Measurements from ENCODE around the gene NPC1.
A peak's percentile ranks its signal among the peaks of the same experiment; 100 is the strongest.
"Not testable (repeated sequence)": the region's sequence is repeated elsewhere in the genome, so short reads cannot be mapped to it uniquely, and the experiment has no call there.

NPC1 gene

GRCh38 chr18:23521907-23522306, 64.4 kb downstream of the NPC1 start:
- Histone ChIP-seq H3K4me1 (ENCODE audit: control insufficient read depth, insufficient read depth, low read length) (no peaks in the 10 kb centered on the region), H3K27ac (ENCODE audit: low read length) (no peak overlapping the region), H3K4me3 (ENCODE audit: low read length in 2 of 2) (no peak overlapping the region)

GRCh38 chr18:23521271-23521670, 65.0 kb downstream of the NPC1 start:
- H3K27me3 ChIP-seq (ENCODE audit: control insufficient read depth in 1 of 2, insufficient read depth in 2 of 2, low read length in 2 of 2): no peaks in the 10 kb centered on the region
- no peaks in the 10 kb centered on the region for H3K9me3 ChIP-seq (ENCODE audit: control insufficient read depth in 2 of 2, low read length in 2 of 2)
- H3K4me3 ChIP-seq (ENCODE audit: low read length in 2 of 2): no peak overlapping the region
- H3K27ac ChIP-seq (ENCODE audit: low read length): no peak overlapping the region
- no peaks in the 10 kb centered on the region for H3K4me1 ChIP-seq (ENCODE audit: control insufficient read depth, insufficient read depth, low read length)
- H3K9ac ChIP-seq (ENCODE audit: low read length in 2 of 2): no peak overlapping the region
- H3K36me3 ChIP-seq (ENCODE audit: control insufficient read depth in 2 of 2, insufficient read depth in 2 of 2, low read length in 2 of 2): peaks cover 47 to 54% of the 10 kb centered on the region in 2 donors

More at GRCh38 chr18:23521907-23522306, 64.4 kb downstream of the NPC1 start:
- H3K36me3 ChIP-seq (ENCODE audit: control insufficient read depth in 2 of 2, insufficient read depth in 2 of 2, low read length in 2 of 2): peaks cover 52 to 60% of the 10 kb centered on the region in 2 donors
- H3K9me3 ChIP-seq (ENCODE audit: control insufficient read depth in 2 of 2, low read length in 2 of 2): no peaks in the 10 kb centered on the region
- no peak overlapping the region for H3K9ac ChIP-seq (ENCODE audit: low read length in 2 of 2)
- no peaks in the 10 kb centered on the region for H3K27me3 ChIP-seq (ENCODE audit: control insufficient read depth in 1 of 2, insufficient read depth in 2 of 2, low read length in 2 of 2)

GRCh38 chr18:23519734-23520133, 66.6 kb downstream of the NPC1 start:
- Histone ChIP-seq H3K27me3 (ENCODE audit: control insufficient read depth in 1 of 2, insufficient read depth in 2 of 2, low read length in 2 of 2) (no peaks in the 10 kb centered on the region), H3K27ac (ENCODE audit: low read length) (no peak overlapping the region), H3K9ac (ENCODE audit: low read length in 2 of 2) (no peak overlapping the region), H3K9me3 (ENCODE audit: control insufficient read depth in 2 of 2, low read length in 2 of 2) (no peaks in the 10 kb centered on the region), H3K36me3 (ENCODE audit: control insufficient read depth in 2 of 2, insufficient read depth in 2 of 2, low read length in 2 of 2) (peaks cover 49 to 55% of the 10 kb centered on the region in 2 donors), H3K4me3 (ENCODE audit: low read length in 2 of 2) (no peak overlapping the region), H3K4me1 (ENCODE audit: control insufficient read depth, insufficient read depth, low read length) (no peaks in the 10 kb centered on the region)

- Histone ChIP-seq H3K36me3 (ENCODE audit: control insufficient read depth in 2 of 2, insufficient read depth in 2 of 2, low read length in 2 of 2) (peaks cover 22 to 27% of the 10 kb centered on the region in 2 donors), H3K9ac (ENCODE audit: low read length in 2 of 2) (no peak overlapping the region), H3K9me3 (ENCODE audit: control insufficient read depth in 2 of 2, low read length in 2 of 2) (no peaks in the 10 kb centered on the region), H3K4me3 (ENCODE audit: low read length in 2 of 2) (no peak overlapping the region), H3K4me1 (ENCODE audit: control insufficient read depth, insufficient read depth, low read length) (no peaks in the 10 kb centered on the region), H3K27me3 (ENCODE audit: control insufficient read depth in 1 of 2, insufficient read depth in 2 of 2, low read length in 2 of 2) (no peaks in the 10 kb centered on the region), H3K27ac (ENCODE audit: low read length) (no peak overlapping the region)
Measured at GRCh38 chr18:23515911-23516546, 70.3 kb downstream of the NPC1 start.

GRCh38 chr18:23512641-23513040, 73.7 kb downstream of the NPC1 start:
- no peak overlapping the region for H3K27ac ChIP-seq (ENCODE audit: low read length)
- H3K27me3 ChIP-seq (ENCODE audit: control insufficient read depth in 1 of 2, insufficient read depth in 2 of 2, low read length in 2 of 2): no peaks in the 10 kb centered on the region
- no peaks in the 10 kb centered on the region for H3K4me1 ChIP-seq (ENCODE audit: control insufficient read depth, insufficient read depth, low read length)
- H3K36me3 ChIP-seq (ENCODE audit: control insufficient read depth in 2 of 2, insufficient read depth in 2 of 2, low read length in 2 of 2): peaks cover 11 to 21% of the 10 kb centered on the region in 2 donors
- H3K9ac ChIP-seq (ENCODE audit: low read length in 2 of 2): no peak overlapping the region
- no peak overlapping the region for H3K4me3 ChIP-seq (ENCODE audit: low read length in 2 of 2)
- no peaks in the 10 kb centered on the region for H3K9me3 ChIP-seq (ENCODE audit: control insufficient read depth in 2 of 2, low read length in 2 of 2)

GRCh38 chr18:23512216-23512615, 74.1 kb downstream of the NPC1 start:
- not testable (repeated sequence) for H3K4me3 ChIP-seq (ENCODE audit: low read length in 2 of 2); H3K9me3 ChIP-seq (ENCODE audit: control insufficient read depth in 2 of 2, low read length in 2 of 2); H3K27me3 ChIP-seq (ENCODE audit: control insufficient read depth in 1 of 2, insufficient read depth in 2 of 2, low read length in 2 of 2); H3K27ac ChIP-seq (ENCODE audit: low read length); H3K9ac ChIP-seq (ENCODE audit: low read length in 2 of 2); H3K4me1 ChIP-seq (ENCODE audit: control insufficient read depth, insufficient read depth, low read length)
- peaks cover 9 to 21% of the 10 kb centered on the region in 2 donors for H3K36me3 ChIP-seq (ENCODE audit: control insufficient read depth in 2 of 2, insufficient read depth in 2 of 2, low read length in 2 of 2)

- H3K36me3 ChIP-seq (ENCODE audit: control insufficient read depth in 2 of 2, insufficient read depth in 2 of 2, low read length in 2 of 2): peaks cover 4 to 18% of the 10 kb centered on the region in 2 donors
- H3K4me1 ChIP-seq (ENCODE audit: control insufficient read depth, insufficient read depth, low read length); H3K27me3 ChIP-seq (ENCODE audit: control insufficient read depth in 1 of 2, insufficient read depth in 2 of 2, low read length in 2 of 2); H3K9me3 ChIP-seq (ENCODE audit: control insufficient read depth in 2 of 2, low read length in 2 of 2); H3K4me3 ChIP-seq (ENCODE audit: low read length in 2 of 2); H3K27ac ChIP-seq (ENCODE audit: low read length); H3K9ac ChIP-seq (ENCODE audit: low read length in 2 of 2): not testable (repeated sequence)
Measured at GRCh38 chr18:23510923-23511322, 75.4 kb downstream of the NPC1 start.

GRCh38 chr18:23506393-23506792, 79.9 kb downstream of the NPC1 start:
- Histone ChIP-seq H3K36me3 (ENCODE audit: control insufficient read depth in 2 of 2, insufficient read depth in 2 of 2, low read length in 2 of 2) (peaks cover 4 to 12% of the 10 kb centered on the region in 2 donors), H3K27ac (ENCODE audit: low read length) (no peak overlapping the region), H3K4me1 (ENCODE audit: control insufficient read depth, insufficient read depth, low read length) (peaks cover 19% of the 10 kb centered on the region), H3K4me3 (ENCODE audit: low read length in 2 of 2) (no peak overlapping the region), H3K9me3 (ENCODE audit: control insufficient read depth in 2 of 2, low read length in 2 of 2) (no peaks in the 10 kb centered on the region), H3K27me3 (ENCODE audit: control insufficient read depth in 1 of 2, insufficient read depth in 2 of 2, low read length in 2 of 2) (no peaks in the 10 kb centered on the region), H3K9ac (ENCODE audit: low read length in 2 of 2) (no peak overlapping the region)

GRCh38 chr18:23504720-23505119, 81.6 kb downstream of the NPC1 start:
- H3K9ac ChIP-seq (ENCODE audit: low read length in 2 of 2): peak overlapping the region in 1 of 2 donors; percentile 84
- peak overlapping the region; percentile 63 to 90 for H3K4me3 ChIP-seq (ENCODE audit: low read length in 2 of 2)
- peaks cover 19% of the 10 kb centered on the region for H3K4me1 ChIP-seq (ENCODE audit: control insufficient read depth, insufficient read depth, low read length)
- no peaks in the 10 kb centered on the region for H3K27me3 ChIP-seq (ENCODE audit: control insufficient read depth in 1 of 2, insufficient read depth in 2 of 2, low read length in 2 of 2)
- H3K27ac ChIP-seq (ENCODE audit: low read length): no peak overlapping the region
- H3K36me3 ChIP-seq (ENCODE audit: control insufficient read depth in 2 of 2, insufficient read depth in 2 of 2, low read length in 2 of 2): peaks cover 4 to 9% of the 10 kb centered on the region in 2 donors
- no peaks in the 10 kb centered on the region for H3K9me3 ChIP-seq (ENCODE audit: control insufficient read depth in 2 of 2, low read length in 2 of 2)

GRCh38 chr18:23503963-23504344, 82.4 kb downstream of the NPC1 start:
- no peak overlapping the region for H3K27ac ChIP-seq (ENCODE audit: low read length)
- peaks cover 4 to 9% of the 10 kb centered on the region in 2 donors for H3K36me3 ChIP-seq (ENCODE audit: control insufficient read depth in 2 of 2, insufficient read depth in 2 of 2, low read length in 2 of 2)
- H3K9me3 ChIP-seq (ENCODE audit: control insufficient read depth in 2 of 2, low read length in 2 of 2): no peaks in the 10 kb centered on the region
- peak overlapping the region; percentile 63 to 90 for H3K4me3 ChIP-seq (ENCODE audit: low read length in 2 of 2)
- peaks cover 19% of the 10 kb centered on the region for H3K4me1 ChIP-seq (ENCODE audit: control insufficient read depth, insufficient read depth, low read length)
- peak overlapping the region; percentile 80 to 84 for H3K9ac ChIP-seq (ENCODE audit: low read length in 2 of 2)
- no peaks in the 10 kb centered on the region for H3K27me3 ChIP-seq (ENCODE audit: control insufficient read depth in 1 of 2, insufficient read depth in 2 of 2, low read length in 2 of 2)

All from stomach smooth muscle (tissue), 2 donors.